HepG2 (cell line): ENCODE results near the gene NFS1. TPM values are rescaled to one million over a fixed set of nuclear protein-coding genes. Genes with fewer than 3 reads are reported as not detected.

Experiments
- FLYWCH1 ChIP-seq: sonication (generic); formaldehyde crosslinking; IDR thresholded peaks from 2 replicates; pipeline ENCODE4 v1.8.1; 2023; ENCODE audit warnings: mild to moderate bottlenecking, missing genetic modification reagents
- KDM5B ChIP-seq: sonication (generic); formaldehyde crosslinking; IDR thresholded peaks from 2 replicates; pipeline ENCODE4 v1.4.0; 2020; ENCODE audit warnings: missing genetic modification reagents, mild to moderate bottlenecking, borderline replicate concordance
- POGZ ChIP-seq: sonication (generic); formaldehyde crosslinking; IDR thresholded peaks from 2 replicates; pipeline ENCODE4 v1.4.0; 2020; ENCODE audit warnings: mild to moderate bottlenecking, missing genetic modification reagents
- POLR2A ChIP-seq, 2 experiments: IDR thresholded peaks; 2 replicates each; pipeline ENCODE4 v1.6.1; 2011; ENCODE audit warnings: low read depth in 2 of 2, low read length in 2 of 2, mild to moderate bottlenecking in 1 of 2, moderate library complexity in 1 of 2; ENCODE audit not compliant: insufficient read depth in 1 of 2
- RAD21 ChIP-seq: fragments of 450-650 bp; formaldehyde crosslinking; IDR thresholded peaks from 2 replicates; pipeline ENCODE4 v1.5.0; 2020; ENCODE audit warnings: mild to moderate bottlenecking
- REPIN1 ChIP-seq: sonication (generic); formaldehyde crosslinking; IDR thresholded peaks from 2 replicates; pipeline ENCODE4 v1.8.0; 2022; ENCODE audit warnings: missing genetic modification reagents, low read depth, mild to moderate bottlenecking, borderline replicate concordance
- SP5 ChIP-seq: IDR thresholded peaks from 2 replicates; pipeline ENCODE4 v1.6.1; 2016; ENCODE audit warnings: low read depth, borderline replicate concordance
- TOPORS ChIP-seq: sonication (generic); formaldehyde crosslinking; IDR thresholded peaks from 2 replicates; pipeline ENCODE4 v1.8.0; 2023; ENCODE audit warnings: mild to moderate bottlenecking, missing genetic modification reagents
- ZNF501 ChIP-seq: sonication (generic); formaldehyde crosslinking; IDR thresholded peaks from 2 replicates; pipeline ENCODE4 v1.5.1; 2020; ENCODE audit warnings: mild to moderate bottlenecking, moderate library complexity, missing genetic modification reagents
- ZNF558 ChIP-seq: sonication (generic); formaldehyde crosslinking; IDR thresholded peaks from 2 replicates; pipeline ENCODE4 v1.9.0; 2022; ENCODE audit warnings: mild to moderate bottlenecking, missing genetic modification reagents, borderline replicate concordance
- ZNF777 ChIP-seq: sonication (generic); formaldehyde crosslinking; IDR thresholded peaks from 2 replicates; pipeline ENCODE4 v1.4.0; 2020; ENCODE audit warnings: missing genetic modification reagents
- polyA plus RNA-seq, 8 experiments: library from polyadenylated mRNA; depleted of rRNA in 3 of 8; stranded (reverse) in 7 of 8; unstranded in 1 of 8; fragments of >200 nt; fragmentation: Illumina TruSeq in 4 of 8; extraction: Trizol in 4 of 8; gene quantifications; 2 replicates each; pipeline versions ENCODE4 v1.2.1 to v1.2.3, GENCODE V29; 2011 to 2016; ENCODE audit warnings: low read depth in 4 of 8, missing spikeins in 1 of 8, mixed read lengths in 1 of 8; ENCODE audit not compliant: insufficient read depth in 1 of 8
- total RNA-seq, 5 experiments: library from RNA; depleted of rRNA; stranded (reverse); fragments of >200 nt; fragmentation: Illumina TruSeq; extraction: Trizol; gene quantifications; 2 replicates each; pipeline ENCODE4 v1.2.3, GENCODE V29; 2016; ENCODE audit warnings: low read depth in 1 of 5
- TF ChIP-seq, protein P1 (sequence below): sonication (generic); formaldehyde crosslinking; IDR thresholded peaks from 2 replicates; pipeline ENCODE4 v1.4.0; 2020; ENCODE audit warnings: mild to moderate bottlenecking, low read depth, missing genetic modification reagents
- TF ChIP-seq, protein P2 (sequence below): sonication (generic); formaldehyde crosslinking; IDR thresholded peaks from 2 replicates; pipeline ENCODE4 v1.5.1; 2020; ENCODE audit warnings: mild to moderate bottlenecking, missing genetic modification reagents, moderate library complexity
- TF ChIP-seq, protein P3 (sequence below): sonication (generic); formaldehyde crosslinking; IDR thresholded peaks from 2 replicates; pipeline ENCODE4 v1.5.0; 2020; ENCODE audit warnings: missing genetic modification reagents, mild to moderate bottlenecking, borderline replicate concordance

Gene NFS1
- total and polyA plus RNA-seq, 2 of the 13 experiments (the other 11 are each of a cell fraction or from before 2014, with no cell fraction given): 65.9 to 88.1 TPM

DNA sequence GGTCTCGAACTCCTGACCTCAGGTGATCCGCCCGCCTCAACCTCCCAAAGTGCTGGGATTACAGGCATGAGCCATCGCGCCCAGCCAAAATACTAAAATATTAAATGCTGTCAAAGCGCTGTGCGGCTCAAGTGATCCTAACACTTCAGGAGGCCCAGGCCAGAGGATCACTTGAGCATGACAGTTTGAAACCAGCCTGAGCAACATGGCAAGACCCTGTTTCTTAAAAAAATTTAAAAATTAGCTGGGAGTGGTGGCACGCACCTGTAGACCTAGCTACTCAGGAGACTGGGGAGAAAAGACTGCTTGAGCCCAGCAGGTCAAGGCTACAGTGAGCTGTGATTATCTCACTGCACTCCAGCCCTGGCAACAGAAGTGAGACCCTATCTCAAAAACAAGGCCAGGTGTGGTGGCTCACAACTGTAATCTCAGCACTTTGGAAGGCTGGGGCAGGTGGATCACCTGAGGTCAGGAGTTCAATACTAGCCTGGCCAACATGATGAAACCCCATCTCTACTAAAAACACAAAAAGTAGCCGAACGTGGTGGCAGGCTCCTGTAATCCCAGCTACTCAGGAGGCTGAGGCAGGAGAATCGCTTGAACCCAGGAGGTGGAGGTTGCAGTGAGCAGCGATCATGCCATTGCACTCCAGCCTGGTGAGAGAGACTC is 24.6 kb upstream of the NFS1 start (continued):
- TF ChIP-seq KDM5B (CRISPR knock-in tag): peak; percentile 67; the same call in 1 of the 2 replicates
- TF ChIP-seq POGZ (CRISPR knock-in tag): 0 out of 2 replicates have a peak, but pooled peaks have one; percentile 23
- peak; percentile 71; the same call in 1 of the 2 replicates for TF ChIP-seq ZNF501 (CRISPR knock-in tag)
- TF ChIP-seq FLYWCH1 (CRISPR knock-in tag): peak; percentile 64; the same call in 1 of the 2 replicates
- TF ChIP-seq POLR2A (IDR thresholded peaks at IDR 0.05; ENCODE audit: insufficient read depth in 1 of 2, low read depth in 2 of 2, low read length in 2 of 2): peak in 1 of 2 experiments; percentile 22; a peak in 1 of 4 replicates
- TF ChIP-seq, protein P1, sequence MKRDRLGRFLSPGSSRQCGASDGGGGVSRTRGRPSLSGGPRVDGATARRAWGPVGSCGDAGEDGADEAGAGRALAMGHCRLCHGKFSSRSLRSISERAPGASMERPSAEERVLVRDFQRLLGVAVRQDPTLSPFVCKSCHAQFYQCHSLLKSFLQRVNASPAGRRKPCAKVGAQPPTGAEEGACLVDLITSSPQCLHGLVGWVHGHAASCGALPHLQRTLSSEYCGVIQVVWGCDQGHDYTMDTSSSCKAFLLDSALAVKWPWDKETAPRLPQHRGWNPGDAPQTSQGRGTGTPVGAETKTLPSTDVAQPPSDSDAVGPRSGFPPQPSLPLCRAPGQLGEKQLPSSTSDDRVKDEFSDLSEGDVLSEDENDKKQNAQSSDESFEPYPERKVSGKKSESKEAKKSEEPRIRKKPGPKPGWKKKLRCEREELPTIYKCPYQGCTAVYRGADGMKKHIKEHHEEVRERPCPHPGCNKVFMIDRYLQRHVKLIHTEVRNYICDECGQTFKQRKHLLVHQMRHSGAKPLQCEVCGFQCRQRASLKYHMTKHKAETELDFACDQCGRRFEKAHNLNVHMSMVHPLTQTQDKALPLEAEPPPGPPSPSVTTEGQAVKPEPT: 0 out of 2 replicates have a peak, but pooled peaks have one; percentile 58
- TF ChIP-seq REPIN1 (CRISPR knock-in tag): peak; percentile 16; the same call in 1 of the 2 replicates
- TF ChIP-seq SP5 (CRISPR knock-in tag): peak; percentile 3; the same call in 1 of the 2 replicates
- TF ChIP-seq TOPORS (CRISPR knock-in tag): 0 out of 2 replicates have a peak, but pooled peaks have one; percentile 65
- TF ChIP-seq RAD21: 0 out of 2 replicates have a peak, but pooled peaks have one; percentile 12
- 0 out of 2 replicates have a peak, but pooled peaks have one; percentile 42 for TF ChIP-seq ZNF558 (CRISPR knock-in tag)
- TF ChIP-seq, protein P2, sequence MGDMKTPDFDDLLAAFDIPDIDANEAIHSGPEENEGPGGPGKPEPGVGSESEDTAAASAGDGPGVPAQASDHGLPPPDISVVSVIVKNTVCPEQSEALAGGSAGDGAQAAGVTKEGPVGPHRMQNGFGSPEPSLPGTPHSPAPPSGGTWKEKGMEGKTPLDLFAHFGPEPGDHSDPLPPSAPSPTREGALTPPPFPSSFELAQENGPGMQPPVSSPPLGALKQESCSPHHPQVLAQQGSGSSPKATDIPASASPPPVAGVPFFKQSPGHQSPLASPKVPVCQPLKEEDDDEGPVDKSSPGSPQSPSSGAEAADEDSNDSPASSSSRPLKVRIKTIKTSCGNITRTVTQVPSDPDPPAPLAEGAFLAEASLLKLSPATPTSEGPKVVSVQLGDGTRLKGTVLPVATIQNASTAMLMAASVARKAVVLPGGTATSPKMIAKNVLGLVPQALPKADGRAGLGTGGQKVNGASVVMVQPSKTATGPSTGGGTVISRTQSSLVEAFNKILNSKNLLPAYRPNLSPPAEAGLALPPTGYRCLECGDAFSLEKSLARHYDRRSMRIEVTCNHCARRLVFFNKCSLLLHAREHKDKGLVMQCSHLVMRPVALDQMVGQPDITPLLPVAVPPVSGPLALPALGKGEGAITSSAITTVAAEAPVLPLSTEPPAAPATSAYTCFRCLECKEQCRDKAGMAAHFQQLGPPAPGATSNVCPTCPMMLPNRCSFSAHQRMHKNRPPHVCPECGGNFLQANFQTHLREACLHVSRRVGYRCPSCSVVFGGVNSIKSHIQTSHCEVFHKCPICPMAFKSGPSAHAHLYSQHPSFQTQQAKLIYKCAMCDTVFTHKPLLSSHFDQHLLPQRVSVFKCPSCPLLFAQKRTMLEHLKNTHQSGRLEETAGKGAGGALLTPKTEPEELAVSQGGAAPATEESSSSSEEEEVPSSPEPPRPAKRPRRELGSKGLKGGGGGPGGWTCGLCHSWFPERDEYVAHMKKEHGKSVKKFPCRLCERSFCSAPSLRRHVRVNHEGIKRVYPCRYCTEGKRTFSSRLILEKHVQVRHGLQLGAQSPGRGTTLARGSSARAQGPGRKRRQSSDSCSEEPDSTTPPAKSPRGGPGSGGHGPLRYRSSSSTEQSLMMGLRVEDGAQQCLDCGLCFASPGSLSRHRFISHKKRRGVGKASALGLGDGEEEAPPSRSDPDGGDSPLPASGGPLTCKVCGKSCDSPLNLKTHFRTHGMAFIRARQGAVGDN: peak; percentile 25; the same call in 1 of the 2 replicates
- TF ChIP-seq, protein P3, sequence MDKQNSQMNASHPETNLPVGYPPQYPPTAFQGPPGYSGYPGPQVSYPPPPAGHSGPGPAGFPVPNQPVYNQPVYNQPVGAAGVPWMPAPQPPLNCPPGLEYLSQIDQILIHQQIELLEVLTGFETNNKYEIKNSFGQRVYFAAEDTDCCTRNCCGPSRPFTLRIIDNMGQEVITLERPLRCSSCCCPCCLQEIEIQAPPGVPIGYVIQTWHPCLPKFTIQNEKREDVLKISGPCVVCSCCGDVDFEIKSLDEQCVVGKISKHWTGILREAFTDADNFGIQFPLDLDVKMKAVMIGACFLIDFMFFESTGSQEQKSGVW: 0 out of 2 replicates have a peak, but pooled peaks have one; percentile 52
- TF ChIP-seq ZNF777 (CRISPR knock-in tag): 0 out of 2 replicates have a peak, but pooled peaks have one; percentile 17
